Activated CD8-positive, alpha-beta memory T cell treated with anti-CD3 and anti-CD28 coated beads, Interleukin-2, amount 50 U/mL, for 24 hours (primary cell): Measurements from ENCODE around the gene MYH8.

Experiments
- DNase-seq: peaks from one replicate; pipeline ENCODE4 v3.0.0-alpha.2; 2020; ENCODE audit errors: extremely low read depth

MYH8 gene

GRCh38 chr17:10421900-10422542, at the start of gene MYH8:
Gene MYH8, minus strand, starts transcription at chr17:10421950. Its CDS starts 1,723 bp downstream, at chr17:10420227.
- DNase-seq, result no peak

GRCh38 chr17:10469459-10469858, 47.7 kb upstream of the MYH8 start, which contains the start of gene MYH4:
Gene MYH4, minus strand, starts transcription at chr17:10469559. Its CDS starts 2,814 bp downstream, at chr17:10466745.
- no peak for DNase-seq

GRCh38 chr17:10463402-10463801, 41.7 kb upstream of the MYH8 start:
- DNase-seq, result no peak

- no peak for DNase-seq
Measured at GRCh38 chr17:10460062-10460461, 38.3 kb upstream of the MYH8 start.

- no peak for DNase-seq
Measured at GRCh38 chr17:10458701-10459100, 37.0 kb upstream of the MYH8 start.

GRCh38 chr17:10457952-10458351, 36.2 kb upstream of the MYH8 start:
- DNase-seq, result no peak

- DNase-seq, result no peak
Measured at GRCh38 chr17:10447026-10447931, 25.5 kb upstream of the MYH8 start.

- no peak for DNase-seq
Measured at GRCh38 chr17:10439816-10440215, 18.1 kb upstream of the MYH8 start.

GRCh38 chr17:10435096-10435495, 13.3 kb upstream of the MYH8 start:
- no peak for DNase-seq

GRCh38 chr17:10429421-10430045, 7.8 kb upstream of the MYH8 start:
- DNase-seq, result no peak

- no peak for DNase-seq
Measured at GRCh38 chr17:10428781-10429180, 7.0 kb upstream of the MYH8 start.

- DNase-seq, result no peak
Measured at GRCh38 chr17:10421211-10421610, 539 bp downstream of the MYH8 start.

GRCh38 chr17:10420811-10421210, 939 bp downstream of the MYH8 start:
- DNase-seq, result no peak

GRCh38 chr17:10417431-10417830, 4.3 kb downstream of the MYH8 start:
- no peak for DNase-seq

- DNase-seq, result no peak
Measured at GRCh38 chr17:10415161-10415560, 6.6 kb downstream of the MYH8 start.

- no peak for DNase-seq
Measured at GRCh38 chr17:10403589-10403988, 18.2 kb downstream of the MYH8 start.

GRCh38 chr17:10398352-10398751, 23.4 kb downstream of the MYH8 start:
- DNase-seq, result no peak

- DNase-seq, result no peak
Measured at GRCh38 chr17:10396524-10397163, 25.1 kb downstream of the MYH8 start.

GRCh38 chr17:10394201-10394887, 27.4 kb downstream of the MYH8 start:
- no peak for DNase-seq

- DNase-seq, result no peak
Measured at GRCh38 chr17:10392880-10393279, 28.9 kb downstream of the MYH8 start.

GRCh38 chr17:10385871-10386270, 35.9 kb downstream of the MYH8 start:
- no peak for DNase-seq
